ENCODE data around the gene HMG20A. TPM values are rescaled to one million over a fixed set of nuclear protein-coding genes. Genes with fewer than 3 reads are reported as not detected.
"Not testable (repeated sequence)": the region's sequence is repeated elsewhere in the genome, so short reads cannot be mapped to it uniquely, and the experiment has no call there.

The HMG20A gene
- total RNA-seq, 1 donor from 2014 or later: 35.5 TPM

GRCh38 chr15:77398927-77399326, 21.8 kb upstream of the HMG20A start:
- Mint-ChIP-seq H3K4me3 (ENCODE audit: unreplicated experiment) (no peak overlapping the region), H3K4me1 (ENCODE audit: low read depth) (peaks cover 29% of the 10 kb centered on the region), H3K27ac (ENCODE audit: unreplicated experiment) (no peak overlapping the region), H3K9me3 (ENCODE audit: low read depth) (peaks cover 46% of the 10 kb centered on the region), H3K36me3 (ENCODE audit: low read depth) (peaks cover 24% of the 10 kb centered on the region), H3K27me3 (ENCODE audit: low read depth) (no peaks in the 10 kb centered on the region)
- TF ChIP-seq CTCF (IDR thresholded peaks at IDR 0.05): no peak
- DNase-seq (ENCODE audit: low spot score): no peak

DNA sequence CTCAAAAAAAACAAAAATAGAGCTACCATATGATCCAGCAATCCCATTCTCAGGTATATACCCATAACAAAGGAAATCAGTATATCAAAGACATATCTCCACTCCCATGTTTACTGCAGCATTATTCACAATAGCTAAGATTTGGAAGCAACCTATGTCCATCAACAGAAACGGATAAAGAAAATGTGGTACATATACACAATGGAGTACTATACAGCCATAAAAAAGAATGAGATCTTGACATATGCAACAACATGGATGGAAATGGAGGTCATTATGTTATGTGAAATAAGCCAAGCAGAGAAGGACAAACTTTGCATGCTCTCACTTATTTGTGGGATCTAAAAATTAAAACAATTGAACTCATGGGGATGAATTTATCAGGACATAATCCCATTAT, 20.4 kb upstream of the HMG20A start:
- Mint-ChIP-seq H3K36me3 (ENCODE audit: low read depth) (peaks cover 19% of the 10 kb centered on the region), H3K27me3 (ENCODE audit: low read depth) (no peaks in the 10 kb centered on the region), H3K9me3 (ENCODE audit: low read depth) (peaks cover 43% of the 10 kb centered on the region), H3K27ac (ENCODE audit: unreplicated experiment) (no peak overlapping the region), H3K4me3 (ENCODE audit: unreplicated experiment) (no peak overlapping the region), H3K4me1 (ENCODE audit: low read depth) (peaks cover 36% of the 10 kb centered on the region)
- no peak for TF ChIP-seq CTCF (IDR thresholded peaks at IDR 0.05)
- no peak for DNase-seq (ENCODE audit: low spot score)

DNA sequence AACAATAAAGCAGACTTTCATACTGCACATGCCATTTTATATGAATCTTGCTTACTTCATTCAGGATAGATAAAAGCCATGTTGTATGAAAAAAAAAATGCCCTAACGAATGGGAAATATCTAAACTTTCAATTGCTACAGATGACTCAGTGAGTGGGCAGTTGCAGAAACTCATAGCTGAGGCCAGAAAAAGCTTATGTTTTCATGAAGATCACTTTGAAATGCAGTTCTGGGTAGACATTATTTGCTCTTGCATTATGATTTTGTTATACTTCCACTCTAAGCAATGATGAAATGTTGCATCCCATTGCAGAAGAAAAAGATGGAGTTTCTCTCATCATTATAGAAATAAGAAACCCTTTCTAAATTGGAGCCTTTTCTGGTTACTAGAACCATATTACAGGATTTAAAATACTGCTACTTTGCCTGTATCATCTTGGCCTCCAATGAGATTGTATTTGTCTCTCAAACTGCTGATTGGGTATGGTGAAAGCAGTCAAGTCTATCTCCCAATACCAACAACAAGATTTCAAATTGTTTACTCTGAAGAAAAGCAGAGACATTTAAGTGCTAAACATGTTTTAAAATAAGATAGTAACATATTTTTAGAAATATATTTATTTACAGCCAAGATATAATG, 17.8 kb upstream of the HMG20A start:
- H3K4me3 Mint-ChIP-seq (ENCODE audit: unreplicated experiment): peak overlapping the region; percentile 31
- H3K27ac Mint-ChIP-seq (ENCODE audit: unreplicated experiment): peak overlapping the region; percentile 86
- no peaks in the 10 kb centered on the region for H3K27me3 Mint-ChIP-seq (ENCODE audit: low read depth)
- no peak for DNase-seq (ENCODE audit: low spot score)
- TF ChIP-seq CTCF (IDR thresholded peaks at IDR 0.05): no peak
- H3K9me3 Mint-ChIP-seq (ENCODE audit: low read depth): peaks cover 37% of the 10 kb centered on the region
- H3K36me3 Mint-ChIP-seq (ENCODE audit: low read depth): peaks cover 17% of the 10 kb centered on the region
- peaks cover 55% of the 10 kb centered on the region for H3K4me1 Mint-ChIP-seq (ENCODE audit: low read depth)

DNA sequence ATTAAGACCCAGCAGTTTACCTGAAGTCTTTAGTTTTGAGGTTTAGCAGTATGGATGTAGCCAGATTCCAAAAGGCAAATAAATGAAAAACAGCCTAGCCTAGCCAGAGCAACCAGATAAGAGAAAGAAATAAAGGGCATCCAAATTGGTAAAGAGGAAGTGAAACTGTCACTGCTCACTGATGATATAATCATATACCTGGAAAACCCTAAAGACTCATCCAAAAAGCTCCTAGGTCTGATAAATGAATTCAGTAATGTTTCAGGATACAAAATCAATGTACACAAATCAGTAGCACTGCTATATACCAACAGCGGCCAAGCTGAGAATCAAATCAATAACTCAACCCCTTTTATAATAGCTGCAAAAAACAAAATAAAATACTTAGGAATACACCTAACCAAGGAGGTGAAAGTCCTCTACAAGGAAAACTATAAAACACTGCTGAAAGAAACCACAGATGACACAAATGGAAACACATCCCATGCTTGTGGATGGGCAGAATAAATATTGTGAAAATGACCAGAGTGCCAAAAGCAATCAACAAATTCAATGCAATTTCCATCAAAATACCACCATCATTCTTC, 14.4 kb upstream of the HMG20A start:
- peaks cover 80% of the 10 kb centered on the region for H3K4me1 Mint-ChIP-seq (ENCODE audit: low read depth)
- not testable (repeated sequence) for H3K27ac Mint-ChIP-seq (ENCODE audit: unreplicated experiment); H3K36me3 Mint-ChIP-seq (ENCODE audit: low read depth); H3K4me3 Mint-ChIP-seq (ENCODE audit: unreplicated experiment); DNase-seq (ENCODE audit: low spot score); H3K27me3 Mint-ChIP-seq (ENCODE audit: low read depth)
- peaks cover 11% of the 10 kb centered on the region for H3K9me3 Mint-ChIP-seq (ENCODE audit: low read depth)

- H3K9me3 Mint-ChIP-seq (ENCODE audit: low read depth): peaks cover 11% of the 10 kb centered on the region
- H3K4me1 Mint-ChIP-seq (ENCODE audit: low read depth): peaks cover 77% of the 10 kb centered on the region
- no peaks in the 10 kb centered on the region for H3K27me3 Mint-ChIP-seq (ENCODE audit: low read depth)
- peaks cover 5% of the 10 kb centered on the region for H3K36me3 Mint-ChIP-seq (ENCODE audit: low read depth)
- no peak for TF ChIP-seq CTCF (IDR thresholded peaks at IDR 0.05)
- no peak for DNase-seq (ENCODE audit: low spot score)
- H3K27ac Mint-ChIP-seq (ENCODE audit: unreplicated experiment): no peak overlapping the region
- no peak overlapping the region for H3K4me3 Mint-ChIP-seq (ENCODE audit: unreplicated experiment)
These were observed 13.8 kb upstream of the HMG20A start for GRCh38 chr15:77406846-77407245.
